NCI-H1048 (cell line): ENCODE results near the gene SLCO2A1.

ENCODE experiments used
- DNase-seq: peaks from one replicate; lab custom pipeline; 2025; lab: John Stamatoyannopoulos, UW

Gene SLCO2A1

DNA sequence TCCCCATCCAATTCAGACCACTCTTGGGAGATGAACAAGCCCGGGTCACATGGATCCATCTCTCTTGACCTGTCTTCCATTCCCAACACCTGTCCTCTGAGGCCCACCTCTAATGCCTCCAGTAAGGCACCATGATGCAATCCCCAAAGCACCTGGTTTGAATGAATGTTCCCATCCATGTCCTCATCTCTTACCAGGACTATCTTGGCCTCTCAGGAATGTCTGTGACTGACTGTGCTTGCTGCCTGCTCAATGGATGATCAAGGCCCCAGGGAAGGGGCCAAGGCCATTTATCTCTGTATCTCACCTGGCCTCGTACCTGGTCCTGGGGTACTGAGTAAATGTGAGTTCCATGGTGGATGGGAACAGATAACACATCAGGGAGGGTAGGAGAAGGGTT is 49.7 kb downstream of the SLCO2A1 start:
- no peak for DNase-seq

DNA sequence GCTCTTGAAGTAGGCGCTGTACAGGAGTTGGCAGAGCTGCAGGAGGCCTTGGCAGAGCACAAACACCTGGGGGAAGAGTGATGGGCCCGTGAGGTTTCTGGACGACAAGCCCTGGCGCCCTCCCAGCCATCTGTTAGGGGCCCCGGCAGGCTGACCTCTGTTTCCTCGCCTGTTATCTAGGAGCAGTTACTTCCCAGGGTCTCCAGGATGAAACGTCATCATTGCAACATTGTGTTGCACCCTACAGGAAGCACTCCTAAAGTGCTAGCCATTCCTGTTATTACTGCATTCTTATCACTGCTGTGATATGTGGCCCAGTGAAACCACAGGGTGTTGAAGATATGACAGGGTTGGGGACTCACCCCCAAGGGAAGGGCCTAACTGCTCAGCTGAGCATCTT is 50.2 kb downstream of the SLCO2A1 start:
- DNase-seq: no peak

DNA sequence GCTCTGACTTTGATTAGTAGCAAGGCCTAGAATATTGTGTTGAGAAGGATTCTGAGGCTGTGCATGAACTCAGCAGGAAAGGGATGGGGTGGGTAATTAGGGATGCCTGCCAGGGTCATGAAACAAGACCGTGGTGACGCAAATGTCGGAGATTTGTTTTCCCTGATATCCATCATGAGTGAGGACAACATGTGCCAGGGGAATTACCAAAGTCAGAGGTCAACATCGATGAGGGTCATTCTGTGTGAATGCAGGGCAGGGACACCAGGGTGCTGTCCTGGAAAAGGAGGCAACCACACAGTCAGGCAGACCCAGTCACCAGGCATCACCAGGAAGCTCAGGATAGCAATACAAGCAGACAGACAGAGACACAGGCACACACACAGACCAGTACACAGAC is 52.2 kb downstream of the SLCO2A1 start:
- no peak for DNase-seq

DNA sequence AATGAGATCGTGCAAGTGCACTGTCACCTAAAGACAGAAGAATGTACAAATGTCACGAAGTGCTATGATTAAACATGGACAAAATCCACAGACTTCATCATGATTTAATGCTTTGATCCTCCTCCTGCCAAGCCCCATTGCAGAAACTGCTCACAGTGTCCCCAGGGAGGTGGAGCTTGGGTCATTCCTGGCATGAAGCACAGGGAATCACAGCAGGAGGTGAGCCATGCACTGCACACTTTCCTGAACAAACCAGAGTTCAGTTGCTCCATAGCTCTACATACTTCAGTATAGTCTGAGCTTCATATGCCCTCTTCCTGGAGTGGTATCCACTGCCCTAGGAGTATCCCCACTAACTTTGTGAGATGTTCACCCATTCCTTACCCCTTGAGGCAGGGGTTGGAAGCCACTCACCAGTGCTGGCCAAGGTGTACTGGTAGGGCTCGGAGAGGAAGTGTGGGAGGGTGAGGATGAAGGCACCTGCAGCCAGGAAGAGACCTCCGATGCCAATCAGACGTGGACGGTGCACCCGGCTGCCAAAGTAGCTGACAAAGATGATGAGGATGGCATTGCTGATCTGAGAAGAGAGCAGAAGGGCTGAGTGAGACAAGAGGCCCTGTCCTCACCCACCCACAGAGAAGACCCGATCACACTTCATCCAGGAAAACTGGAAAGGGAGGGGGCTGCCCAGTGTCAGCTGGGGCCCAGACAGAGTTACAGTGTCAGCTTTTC is 56.3 kb downstream of the SLCO2A1 start:
- no peak for DNase-seq

DNA sequence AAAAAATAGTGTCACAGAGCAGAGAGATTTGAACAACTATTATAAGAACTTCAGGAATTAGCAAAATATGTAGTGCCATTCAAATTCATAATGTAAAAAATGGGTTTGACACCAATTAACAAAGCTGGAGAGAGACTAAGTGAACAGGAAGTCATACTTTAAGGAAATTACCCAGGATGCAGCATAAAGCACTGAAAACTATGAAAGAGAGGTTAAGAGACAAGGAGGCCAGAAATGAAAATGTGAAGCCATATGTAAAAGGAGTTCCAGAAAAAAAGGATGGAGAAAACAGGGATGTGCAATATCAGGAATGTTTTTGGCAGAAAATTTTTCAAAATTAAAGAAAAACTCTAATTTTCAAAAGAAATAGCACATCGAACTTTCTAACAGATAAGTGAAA is 57.6 kb downstream of the SLCO2A1 start:
- DNase-seq: no peak

DNA sequence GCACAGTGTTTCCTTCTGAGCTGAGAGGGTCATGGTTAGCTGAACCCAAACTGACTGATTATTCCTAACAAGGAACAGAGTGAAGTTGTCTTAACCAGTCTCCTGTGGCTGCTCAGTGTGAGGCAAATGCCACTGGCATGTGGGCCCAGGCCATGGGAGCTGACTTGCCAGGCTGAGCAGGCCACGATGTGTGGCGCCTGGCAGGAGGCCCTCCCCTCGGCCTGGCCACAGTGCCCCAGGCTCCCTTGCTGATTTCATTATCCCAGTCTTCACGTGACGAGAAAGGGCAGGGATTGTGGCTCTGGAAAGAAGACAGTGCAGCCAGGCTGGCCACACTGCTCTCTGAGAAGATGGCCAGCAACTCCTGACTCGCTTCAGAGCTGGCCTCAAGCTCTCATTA is 58.8 kb downstream of the SLCO2A1 start:
- no peak for DNase-seq

DNA sequence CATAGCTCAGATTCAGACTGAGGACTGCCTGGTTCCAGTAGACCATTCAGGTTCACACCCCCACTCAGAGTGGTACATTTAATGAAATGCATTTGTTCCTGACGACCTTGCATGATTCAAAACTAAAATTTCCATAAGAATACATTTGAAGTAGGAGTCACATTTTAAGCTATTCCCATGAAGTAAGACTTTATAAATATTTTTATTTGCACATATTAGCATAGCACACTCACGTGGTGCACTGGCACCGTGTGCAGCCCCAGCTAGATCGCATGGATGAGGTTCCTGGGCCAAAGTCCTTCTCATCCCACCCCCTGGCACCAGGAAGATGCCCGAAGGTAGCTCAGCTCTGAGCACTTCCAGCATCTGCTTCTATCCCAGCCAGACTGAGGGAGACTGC is 59.4 kb downstream of the SLCO2A1 start:
- no peak for DNase-seq

DNA sequence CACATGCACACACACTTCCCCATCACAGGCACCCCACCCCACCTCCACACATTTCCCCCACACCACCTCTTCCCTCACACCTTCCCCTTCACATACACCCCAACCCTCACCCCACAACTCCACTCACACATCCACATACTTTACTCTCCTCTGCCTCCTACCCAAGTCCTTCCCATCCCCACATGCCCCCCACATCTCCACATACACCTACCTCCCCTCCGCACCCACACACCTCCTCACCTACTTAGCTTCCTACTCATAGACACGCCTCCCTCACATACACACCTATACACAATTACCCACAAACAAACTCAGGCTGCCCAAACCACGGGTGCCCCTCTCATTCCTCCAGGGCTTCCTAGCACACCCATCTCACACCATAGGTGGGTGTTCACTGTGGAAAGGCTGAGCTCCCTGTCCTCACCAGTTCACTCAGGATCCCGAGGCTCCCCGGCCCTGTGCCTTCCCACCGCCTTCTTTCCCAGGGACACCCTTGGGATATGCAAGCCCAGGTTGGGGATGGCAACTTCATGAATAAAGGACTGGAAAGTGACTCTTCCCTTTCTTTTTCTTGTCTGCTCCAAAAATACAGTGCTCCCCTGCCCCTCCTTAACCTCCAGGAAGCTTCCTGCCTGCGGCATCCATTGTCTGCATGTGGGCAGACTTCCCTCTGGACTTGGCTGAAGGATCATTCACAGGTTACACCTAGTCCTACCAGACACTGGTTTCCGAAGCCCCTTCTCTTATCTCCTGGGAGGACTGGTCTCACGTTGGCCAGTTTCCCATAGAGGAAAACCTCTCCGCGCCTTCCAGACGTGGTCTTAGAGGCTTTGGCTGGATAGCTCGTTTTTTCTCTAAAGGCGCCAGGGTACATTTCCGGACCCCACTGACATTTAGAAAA is 61.5 kb downstream of the SLCO2A1 start:
- no peak for DNase-seq

DNA sequence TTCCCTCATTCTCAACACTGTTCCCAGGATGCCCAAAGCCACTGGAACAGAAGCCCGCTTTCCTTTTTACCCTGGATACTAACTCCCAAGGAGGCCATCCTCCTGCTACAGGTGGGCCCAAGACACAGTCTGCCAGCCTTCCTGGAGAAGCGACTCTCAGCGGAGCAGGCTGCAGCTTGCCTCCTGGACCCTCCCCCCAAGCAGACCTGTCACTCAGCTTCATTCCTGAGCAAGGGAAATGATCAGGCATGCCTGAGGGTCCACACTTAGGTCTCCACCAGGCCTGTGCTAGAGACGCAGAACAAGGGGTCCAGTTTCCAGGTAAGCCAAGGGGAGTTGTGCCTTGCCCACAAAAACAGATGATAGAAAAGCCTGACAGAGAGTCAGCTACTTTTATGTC is 62.8 kb downstream of the SLCO2A1 start:
- no peak for DNase-seq

DNA sequence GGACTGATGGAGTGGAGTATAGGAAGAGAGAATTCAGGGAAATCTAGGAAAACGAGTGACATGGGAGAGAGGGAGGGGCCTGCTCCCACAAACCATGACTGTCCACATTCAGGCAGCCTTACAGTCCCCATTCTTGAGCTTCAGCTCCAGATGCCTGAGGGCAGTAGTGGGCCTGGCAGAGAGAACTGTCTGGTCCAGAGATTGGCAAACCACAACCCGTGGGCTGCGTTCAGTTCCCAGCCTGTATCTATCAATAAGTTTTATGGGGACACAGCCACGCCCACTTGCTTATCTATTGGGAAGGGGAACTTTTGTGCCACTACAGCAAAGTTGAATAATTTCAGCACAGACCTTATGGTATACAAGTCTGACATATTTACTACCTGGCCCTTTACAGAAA is 63.8 kb downstream of the SLCO2A1 start:
- DNase-seq: no peak

DNA sequence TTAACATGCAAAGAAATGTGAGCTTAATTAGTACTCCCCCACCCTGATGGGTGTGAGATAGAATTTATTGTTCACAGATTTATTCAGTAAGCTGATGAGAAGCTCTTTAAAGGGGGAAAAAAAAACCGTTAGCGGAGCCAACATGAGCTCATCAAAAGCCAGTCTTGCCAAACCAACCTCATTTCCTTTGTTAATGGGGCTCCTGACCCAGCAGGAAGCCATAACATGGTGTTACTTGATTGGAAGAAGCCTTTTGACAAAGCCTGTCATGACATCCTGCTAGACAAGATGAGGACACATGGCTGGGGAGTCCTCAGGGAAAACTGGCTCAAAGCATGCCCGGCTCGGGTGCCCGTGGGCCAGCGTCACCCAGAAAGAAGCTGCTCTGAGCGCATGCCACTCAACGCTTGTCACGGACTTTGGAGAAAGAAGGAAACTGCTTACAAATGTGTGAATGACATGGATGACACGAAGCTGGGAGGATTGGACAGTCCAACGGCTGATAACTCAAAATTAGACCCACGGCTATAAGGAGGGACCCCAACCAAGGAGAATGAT is 64.6 kb downstream of the SLCO2A1 start:
- DNase-seq: no peak

DNA sequence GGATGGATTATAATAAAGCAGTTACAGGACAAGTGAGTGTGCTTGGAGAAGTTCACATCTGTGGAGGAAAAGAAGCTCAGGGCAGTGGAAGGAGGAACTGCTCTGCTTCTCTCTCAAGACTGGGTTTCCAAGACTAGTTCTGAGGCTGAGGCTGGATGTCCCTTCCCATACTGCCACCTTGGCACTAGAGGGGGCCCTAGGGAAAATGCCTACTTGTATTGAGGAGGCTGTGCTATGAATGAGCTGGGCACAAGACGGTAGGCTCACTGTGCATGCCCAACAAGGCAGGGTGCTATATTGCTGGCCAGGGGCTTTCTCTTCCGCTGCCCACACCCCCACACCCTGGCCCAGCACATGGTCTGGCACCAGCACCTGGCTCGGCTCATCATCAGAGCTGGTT is 65.2 kb downstream of the SLCO2A1 start:
- no peak for DNase-seq

DNA sequence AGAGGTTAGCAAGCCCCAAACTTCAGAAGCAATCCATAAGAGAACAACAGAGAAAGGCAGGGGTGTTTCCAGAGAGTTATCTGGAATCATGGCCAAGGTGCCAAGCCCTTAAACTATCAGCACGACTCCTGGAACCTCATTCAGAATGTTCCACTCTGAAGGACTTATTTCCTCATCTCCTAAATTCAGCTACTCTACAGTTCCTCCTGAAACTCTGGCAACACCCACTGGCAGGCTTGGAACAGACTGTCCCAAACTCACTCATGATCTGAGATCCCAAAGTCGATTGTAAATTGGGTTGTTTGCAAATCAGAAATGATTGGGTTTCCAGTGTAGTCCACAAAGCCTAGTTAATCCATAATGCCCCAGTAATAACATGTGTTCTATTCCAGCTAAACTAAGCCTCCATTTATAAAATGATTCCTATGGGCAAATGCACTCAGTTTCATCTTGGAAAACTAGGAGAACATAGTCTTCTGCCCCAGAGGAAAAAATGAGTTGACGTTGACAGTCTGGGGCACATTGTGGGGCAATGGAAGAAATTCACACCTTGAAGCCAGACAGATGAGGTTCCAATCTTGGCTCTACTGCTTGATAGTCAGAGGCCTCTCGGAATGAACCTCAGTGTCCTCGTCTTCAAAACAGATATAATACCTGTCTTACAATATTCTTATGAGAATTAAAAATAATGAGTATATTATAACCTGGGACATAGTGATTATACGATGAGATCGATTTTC is 65.9 kb downstream of the SLCO2A1 start:
- DNase-seq: no peak

DNA sequence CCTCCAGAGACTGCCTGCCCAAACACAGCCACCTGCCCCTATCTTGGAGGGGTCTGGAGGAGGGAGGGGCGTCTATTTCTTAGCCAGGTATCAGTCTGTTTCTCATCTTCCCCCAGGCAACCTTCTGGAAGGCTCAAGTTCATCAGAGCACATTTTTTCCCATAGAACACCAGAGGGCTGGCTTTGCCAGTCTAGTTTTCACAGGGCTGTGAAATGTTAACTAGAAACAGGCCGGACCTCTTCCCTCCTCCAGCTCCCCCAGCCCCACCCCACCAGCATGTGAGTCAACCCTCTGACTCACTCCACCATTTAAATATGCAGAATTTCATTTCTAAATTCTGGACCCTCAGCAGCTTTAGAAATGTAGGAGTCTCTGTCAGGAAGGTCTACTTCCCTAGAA is 66.9 kb downstream of the SLCO2A1 start:
- no peak for DNase-seq

DNA sequence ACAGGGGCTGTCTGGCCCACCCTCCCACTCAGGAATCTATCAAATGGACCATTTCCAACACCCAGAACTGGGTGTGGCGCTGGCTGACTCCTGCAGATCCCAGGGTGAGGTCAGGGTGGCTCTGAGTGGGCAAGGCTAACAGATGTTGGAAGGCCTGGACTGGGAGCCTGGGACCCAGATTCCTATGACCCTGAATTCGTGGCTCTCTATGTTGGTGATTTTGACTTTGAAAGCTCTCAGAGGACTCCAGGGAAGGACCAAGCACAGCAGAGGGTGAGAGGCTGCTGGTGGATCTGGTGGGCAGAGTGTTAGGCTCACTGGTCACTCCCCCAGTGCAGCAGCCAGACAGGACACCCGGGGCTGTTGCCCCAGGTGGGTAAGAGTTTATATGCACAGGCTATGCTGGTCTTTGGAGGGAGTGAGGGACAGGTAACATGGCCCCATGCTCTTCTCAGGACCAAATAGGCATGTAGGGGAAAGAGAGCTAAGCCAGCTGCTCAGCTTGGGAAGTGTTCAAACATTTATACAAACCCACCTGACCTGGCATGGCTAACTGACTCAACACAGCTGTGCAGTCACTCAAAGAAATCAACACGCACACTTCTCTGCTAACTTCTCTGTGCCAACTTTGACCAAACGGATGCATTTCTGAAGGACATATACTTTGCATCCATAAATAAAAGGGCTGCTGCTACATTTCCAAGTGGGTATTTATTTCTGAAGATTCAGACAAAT is 71.5 kb downstream of the SLCO2A1 start:
- DNase-seq: no peak

DNA sequence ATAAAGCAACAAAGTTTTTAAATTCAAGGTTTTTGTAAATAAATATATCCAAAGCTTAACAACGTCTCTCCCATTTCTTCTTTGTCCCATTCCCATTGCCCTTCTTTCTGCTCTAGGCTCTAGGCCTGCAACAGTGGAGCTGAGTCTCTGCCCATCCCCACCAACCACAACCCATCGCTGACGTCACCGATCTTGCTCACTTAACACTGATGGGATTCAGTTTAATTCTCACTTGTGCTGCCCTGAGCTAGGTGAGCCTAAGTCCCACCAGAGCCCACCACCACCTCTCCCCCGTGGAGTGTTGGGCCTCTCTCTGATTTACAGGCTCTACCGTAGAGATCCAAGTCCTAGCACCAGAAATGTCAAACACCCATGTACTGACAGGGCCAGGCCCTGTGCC is 72.7 kb downstream of the SLCO2A1 start:
- DNase-seq: no peak

DNA sequence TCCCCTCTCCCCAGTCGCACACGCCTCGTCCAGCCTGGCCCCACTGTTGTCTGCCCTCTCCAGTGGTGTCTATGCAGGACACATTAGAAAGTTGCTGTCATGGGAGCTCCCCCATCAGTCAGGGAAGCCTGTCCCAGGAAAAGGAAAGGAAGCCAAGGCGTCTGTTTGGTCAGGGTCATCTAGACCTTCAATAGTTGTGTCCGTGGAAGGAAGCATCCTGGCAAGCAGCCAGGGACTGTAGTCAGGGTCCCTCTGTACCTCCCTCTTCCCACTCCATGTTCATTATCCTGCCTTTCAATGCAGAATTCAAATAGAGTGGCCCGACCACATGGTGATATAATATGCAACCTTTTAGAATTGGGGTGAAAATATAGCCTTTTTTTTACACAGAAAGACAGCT is 73.4 kb downstream of the SLCO2A1 start:
- DNase-seq: no peak

DNA sequence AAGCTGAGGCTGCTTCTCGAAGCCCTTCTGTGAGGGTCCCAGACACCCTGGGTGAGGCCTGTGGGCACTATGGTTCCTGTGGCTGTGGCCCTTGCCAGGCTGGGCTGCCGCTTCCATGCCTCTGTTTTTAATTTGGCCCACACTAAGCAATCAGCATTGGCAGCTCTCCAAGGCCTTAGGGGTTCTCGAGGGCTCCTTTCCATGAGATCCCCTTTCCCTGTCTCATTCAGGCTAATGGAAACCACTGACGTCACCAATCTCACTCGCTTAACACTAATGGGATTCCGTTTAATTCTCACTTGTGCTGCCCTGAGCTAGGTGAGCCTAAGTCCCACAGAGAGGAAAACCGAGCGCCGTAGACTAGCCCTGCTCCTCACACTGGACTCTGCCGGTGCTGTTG is 73.8 kb downstream of the SLCO2A1 start:
- no peak for DNase-seq

DNA sequence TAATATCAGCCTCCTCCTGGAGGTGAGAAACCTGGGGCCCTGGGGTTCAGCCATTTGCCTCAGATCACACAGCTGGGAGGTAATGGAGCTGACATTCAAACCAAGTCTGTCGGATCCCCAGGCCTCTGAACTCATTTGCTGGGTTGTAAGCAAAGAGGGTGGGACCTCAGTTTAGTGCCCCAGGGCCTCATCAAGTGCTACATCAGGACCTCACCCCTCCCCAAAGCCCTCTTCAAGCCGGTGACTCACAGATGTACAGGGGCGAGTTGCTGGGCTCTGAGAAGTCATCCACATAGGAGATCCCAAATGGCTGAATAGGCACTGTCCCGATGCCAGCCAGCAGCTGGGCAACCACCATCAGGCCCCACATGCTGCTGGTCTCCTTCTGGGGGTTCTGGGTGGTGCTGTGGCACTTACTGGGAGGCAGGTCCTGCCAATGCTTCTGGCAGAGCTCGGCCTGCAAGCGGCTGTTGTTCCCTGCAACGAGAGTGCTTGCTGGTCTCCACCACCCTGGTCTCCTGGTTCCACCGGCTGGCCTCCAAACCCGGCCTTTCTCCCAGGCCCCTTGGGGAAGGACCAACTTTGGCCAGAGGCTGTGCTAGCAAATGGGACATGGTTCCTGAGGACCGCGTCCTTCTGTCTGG is 74.9 kb downstream of the SLCO2A1 start:
- no peak for DNase-seq

DNA sequence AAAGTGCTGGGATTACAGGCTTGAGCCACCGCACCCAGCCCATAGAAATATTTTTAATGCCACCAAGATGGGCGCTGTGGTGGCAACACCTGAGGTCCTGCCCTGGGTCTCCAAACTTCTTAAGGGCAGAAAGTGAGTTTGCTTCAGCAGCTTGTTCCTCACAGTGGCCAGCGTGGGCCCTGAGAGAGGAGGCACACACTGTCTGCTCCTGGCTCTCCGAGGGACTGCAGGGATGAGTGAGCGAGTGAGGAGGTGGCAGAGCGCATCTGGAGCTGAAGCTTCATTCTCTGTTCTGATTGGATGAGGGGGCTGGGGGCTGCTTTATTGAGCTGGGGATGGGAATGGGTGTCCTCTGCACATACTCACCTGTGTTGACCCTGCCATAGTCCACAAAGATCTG is 76.4 kb downstream of the SLCO2A1 start:
- no peak for DNase-seq

DNA sequence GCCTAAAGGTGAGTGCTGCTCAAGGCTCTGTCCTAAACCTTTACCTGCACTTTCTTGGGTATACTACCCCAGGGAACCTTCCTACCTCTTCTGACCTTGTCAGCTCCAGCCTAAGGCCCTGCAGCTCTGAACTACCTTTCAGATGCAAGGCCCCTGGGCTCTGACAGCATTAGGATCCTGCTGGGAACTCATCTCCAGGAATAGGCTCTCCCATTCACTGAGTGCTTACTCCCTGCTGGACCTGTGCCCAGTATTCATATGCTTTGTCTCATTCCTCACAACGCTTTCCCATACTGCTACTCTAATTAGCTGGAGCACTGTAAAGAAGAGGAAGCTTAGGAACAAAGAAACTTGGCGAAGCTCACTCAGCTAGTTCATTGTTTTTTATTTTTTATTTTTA is 80.3 kb downstream of the SLCO2A1 start:
- no peak for DNase-seq
